K562 (cell line): ENCODE data around the gene PLCB3. TPM values are rescaled to one million over a fixed set of nuclear protein-coding genes. Genes with fewer than 3 reads are reported as not detected.

Experiments
- CBFB ChIP-seq: sonication (generic); formaldehyde crosslinking; IDR thresholded peaks from 2 replicates; pipeline ENCODE4 v1.4.0; 2020; ENCODE audit warnings: mild to moderate bottlenecking, missing genetic modification reagents
- CHD1 ChIP-seq: fragments of 200-600 bp; sonication (generic); IDR thresholded peaks from one replicate; pipeline ENCODE4 v1.6.1; 2012; ENCODE audit warnings: mild to moderate bottlenecking, moderate library complexity, low read length, inconsistent platforms
- EGR1 ChIP-seq: fragments of 450-650 bp; conservative IDR thresholded peaks from 2 replicates; pipeline ENCODE4 v1.6.1; 2017; ENCODE audit warnings: mild to moderate bottlenecking
- HDAC2 ChIP-seq: fragments of 450-650 bp; IDR thresholded peaks from 2 replicates; pipeline ENCODE4 v1.6.1; 2016; ENCODE audit warnings: mild to moderate bottlenecking
- JUND ChIP-seq, 2 experiments: IDR thresholded peaks; 2 replicates in 1 of 2; 3 replicates in 1 of 2; pipeline ENCODE4 v1.6.1; 2011; ENCODE audit warnings: borderline replicate concordance in 2 of 2, low read depth in 2 of 2, low read length in 2 of 2, improper control_type of control experiment in 1 of 2, missing biosample characterization in 1 of 2, missing genetic modification characterization in 1 of 2, missing genetic modification reagents in 1 of 2
- MBD2 ChIP-seq: sonication (generic); IDR thresholded peaks from 2 replicates; pipeline ENCODE4 v1.6.1; 2016; ENCODE audit warnings: low read depth, borderline replicate concordance
- MEIS2 ChIP-seq: fragments of 450-650 bp; IDR thresholded peaks from 2 replicates; pipeline ENCODE4 v1.6.1; 2014; ENCODE audit warnings: mild to moderate bottlenecking; ENCODE audit not compliant: partially characterized antibody
- NR1H2 ChIP-seq: sonication (generic); formaldehyde crosslinking; IDR thresholded peaks from 2 replicates; pipeline ENCODE4 v1.4.0; 2020; ENCODE audit warnings: mild to moderate bottlenecking, missing genetic modification reagents
- NR4A1 ChIP-seq, 2 experiments: fragments of 250-450 bp in 1 of 2; fragments of 450-650 bp in 1 of 2; sonication (Bioruptor Pico) in 1 of 2; IDR thresholded peaks; 2 replicates each; pipeline versions ENCODE4 v1.4.0 to v1.6.1; 2016 to 2020; ENCODE audit warnings: mild to moderate bottlenecking in 2 of 2, missing compliant biosample characterization in 1 of 2, missing genetic modification characterization in 1 of 2, moderate library complexity in 1 of 2
- RBM14 ChIP-seq: fragments of 200-400 bp; formaldehyde crosslinking; IDR thresholded peaks from 2 replicates; pipeline ENCODE4 v1.6.1; 2018; ENCODE audit warnings: low read depth, mild to moderate bottlenecking, low read length, moderate library complexity, borderline replicate concordance; ENCODE audit not compliant: insufficient read depth
- TSC22D4 ChIP-seq: fragments of 450-650 bp; IDR thresholded peaks from 2 replicates; pipeline ENCODE4 v1.6.1; 2016; ENCODE audit warnings: missing genetic modification characterization, missing biosample characterization, control low read depth
- YBX1 ChIP-seq: fragments of 450-650 bp; IDR thresholded peaks from 2 replicates; pipeline ENCODE4 v1.7.1; 2016; ENCODE audit warnings: mild to moderate bottlenecking
- ZC3H11A ChIP-seq: IDR thresholded peaks from 2 replicates; pipeline ENCODE4 v1.6.1; 2012; ENCODE audit warnings: low read depth, low read length, improper control_type of control experiment
- ZNF134 ChIP-seq: fragments of 250-450 bp; sonication (Bioruptor Pico); conservative IDR thresholded peaks from 2 replicates; pipeline ENCODE4 v1.4.0; 2020
- polyA plus RNA-seq, 8 experiments: library from polyadenylated mRNA; depleted of rRNA in 4 of 8; stranded (reverse) in 5 of 8; unstranded in 3 of 8; fragments of >200 nt; fragmentation: Nextera tagmentation in 2 of 8; fragmentation: Illumina TruSeq in 1 of 8; extraction: Ambion mirVana in 2 of 8; extraction: Trizol in 1 of 8; gene quantifications; 2 replicates each; pipeline versions ENCODE4 v1.2.1 to v1.2.3, GENCODE V29; 2011 to 2014; ENCODE audit warnings: inconsistent platforms in 1 of 8, missing spikeins in 1 of 8
- total RNA-seq, 7 experiments: library from RNA; depleted of rRNA in 6 of 7; stranded (reverse); fragments of >200 nt in 6 of 7; fragmentation: Illumina TruSeq in 2 of 7; extraction: Trizol in 2 of 7; gene quantifications; 2 replicates each; pipeline versions ENCODE4 v1.2.1 to v1.2.3, GENCODE V29; 2011 to 2021; ENCODE audit warnings: low replicate concordance in 1 of 7
- TF ChIP-seq, protein P1 (sequence below): fragments of 450-650 bp; IDR thresholded peaks from 2 replicates; pipeline ENCODE4 v1.6.1; 2017; ENCODE audit warnings: antibody characterized with exemption, mild to moderate bottlenecking
- TF ChIP-seq, protein P2 (sequence below): fragments of 450-650 bp; formaldehyde crosslinking; IDR thresholded peaks from 2 replicates; pipeline ENCODE4 v1.4.0; 2022; ENCODE audit warnings: missing genetic modification characterization
- TF ChIP-seq, protein P3 (sequence below): fragments of 450-650 bp; IDR thresholded peaks from 2 replicates; pipeline ENCODE4 v1.6.1; 2016; ENCODE audit warnings: antibody characterized with exemption
- TF ChIP-seq, protein P4 (sequence below): fragments of 250-450 bp; sonication (Bioruptor Pico); IDR thresholded peaks from 2 replicates; pipeline ENCODE4 v1.8.0; 2022; ENCODE audit warnings: inconsistent platforms

Gene PLCB3
- total and polyA plus RNA-seq, 9 of the 15 experiments (the other 6 are each of a cell fraction or from before 2014, with no cell fraction given), result 0.31 to 44.8 (median 14.6) TPM

DNA sequence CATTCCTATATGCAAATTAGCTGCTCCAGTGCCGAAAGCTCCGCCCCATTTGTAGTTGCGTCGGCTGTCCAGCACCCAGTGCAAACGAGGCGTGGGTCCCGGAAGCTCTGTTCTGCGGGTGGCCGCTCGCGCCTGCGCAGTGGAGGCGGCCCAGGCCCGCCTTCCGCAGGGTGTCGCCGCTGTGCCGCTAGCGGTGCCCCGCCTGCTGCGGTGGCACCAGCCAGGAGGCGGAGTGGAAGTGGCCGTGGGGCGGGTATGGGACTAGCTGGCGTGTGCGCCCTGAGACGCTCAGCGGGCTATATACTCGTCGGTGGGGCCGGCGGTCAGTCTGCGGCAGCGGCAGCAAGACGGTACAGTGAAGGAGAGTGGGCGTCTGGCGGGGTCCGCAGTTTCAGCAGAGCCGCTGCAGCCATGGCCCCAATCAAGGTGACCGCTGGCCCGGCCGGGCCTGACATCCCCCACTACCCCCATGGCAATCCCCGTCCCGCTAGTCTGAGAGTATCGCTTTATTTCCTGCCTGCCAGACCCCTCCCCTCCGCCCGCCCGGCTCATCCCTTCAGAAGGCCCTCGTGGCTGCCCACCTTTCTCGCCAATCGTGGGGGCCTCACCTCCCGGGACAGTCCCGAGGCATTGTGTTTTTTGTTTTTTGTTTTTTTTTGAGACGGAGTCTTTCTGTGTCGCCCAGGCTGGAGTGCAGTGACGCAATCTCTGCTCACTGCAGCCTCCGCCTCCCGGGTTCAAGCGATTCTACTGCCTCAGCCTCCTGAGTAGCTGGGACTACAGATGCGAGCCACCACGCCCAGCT is 66.8 kb downstream of the PLCB3 start, which contains the start of gene PRDX5 (continued):
- TF ChIP-seq, protein P1, sequence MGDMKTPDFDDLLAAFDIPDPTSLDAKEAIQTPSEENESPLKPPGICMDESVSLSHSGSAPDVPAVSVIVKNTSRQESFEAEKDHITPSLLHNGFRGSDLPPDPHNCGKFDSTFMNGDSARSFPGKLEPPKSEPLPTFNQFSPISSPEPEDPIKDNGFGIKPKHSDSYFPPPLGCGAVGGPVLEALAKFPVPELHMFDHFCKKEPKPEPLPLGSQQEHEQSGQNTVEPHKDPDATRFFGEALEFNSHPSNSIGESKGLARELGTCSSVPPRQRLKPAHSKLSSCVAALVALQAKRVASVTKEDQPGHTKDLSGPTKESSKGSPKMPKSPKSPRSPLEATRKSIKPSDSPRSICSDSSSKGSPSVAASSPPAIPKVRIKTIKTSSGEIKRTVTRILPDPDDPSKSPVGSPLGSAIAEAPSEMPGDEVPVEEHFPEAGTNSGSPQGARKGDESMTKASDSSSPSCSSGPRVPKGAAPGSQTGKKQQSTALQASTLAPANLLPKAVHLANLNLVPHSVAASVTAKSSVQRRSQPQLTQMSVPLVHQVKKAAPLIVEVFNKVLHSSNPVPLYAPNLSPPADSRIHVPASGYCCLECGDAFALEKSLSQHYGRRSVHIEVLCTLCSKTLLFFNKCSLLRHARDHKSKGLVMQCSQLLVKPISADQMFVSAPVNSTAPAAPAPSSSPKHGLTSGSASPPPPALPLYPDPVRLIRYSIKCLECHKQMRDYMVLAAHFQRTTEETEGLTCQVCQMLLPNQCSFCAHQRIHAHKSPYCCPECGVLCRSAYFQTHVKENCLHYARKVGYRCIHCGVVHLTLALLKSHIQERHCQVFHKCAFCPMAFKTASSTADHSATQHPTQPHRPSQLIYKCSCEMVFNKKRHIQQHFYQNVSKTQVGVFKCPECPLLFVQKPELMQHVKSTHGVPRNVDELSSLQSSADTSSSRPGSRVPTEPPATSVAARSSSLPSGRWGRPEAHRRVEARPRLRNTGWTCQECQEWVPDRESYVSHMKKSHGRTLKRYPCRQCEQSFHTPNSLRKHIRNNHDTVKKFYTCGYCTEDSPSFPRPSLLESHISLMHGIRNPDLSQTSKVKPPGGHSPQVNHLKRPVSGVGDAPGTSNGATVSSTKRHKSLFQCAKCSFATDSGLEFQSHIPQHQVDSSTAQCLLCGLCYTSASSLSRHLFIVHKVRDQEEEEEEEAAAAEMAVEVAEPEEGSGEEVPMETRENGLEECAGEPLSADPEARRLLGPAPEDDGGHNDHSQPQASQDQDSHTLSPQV, result peak; percentile 81
- no peak for TF ChIP-seq NR4A1 (CRISPR knock-in tag; IDR thresholded peaks at IDR 0.05)
- TF ChIP-seq NR4A1 (tag; IDR thresholded peaks at IDR 0.05), result 0 out of 2 replicates have a peak, but pooled peaks have one; percentile 23
- TF ChIP-seq ZC3H11A, result peak; percentile 53; the same call in 1 of the 2 replicates
- TF ChIP-seq, protein P2, sequence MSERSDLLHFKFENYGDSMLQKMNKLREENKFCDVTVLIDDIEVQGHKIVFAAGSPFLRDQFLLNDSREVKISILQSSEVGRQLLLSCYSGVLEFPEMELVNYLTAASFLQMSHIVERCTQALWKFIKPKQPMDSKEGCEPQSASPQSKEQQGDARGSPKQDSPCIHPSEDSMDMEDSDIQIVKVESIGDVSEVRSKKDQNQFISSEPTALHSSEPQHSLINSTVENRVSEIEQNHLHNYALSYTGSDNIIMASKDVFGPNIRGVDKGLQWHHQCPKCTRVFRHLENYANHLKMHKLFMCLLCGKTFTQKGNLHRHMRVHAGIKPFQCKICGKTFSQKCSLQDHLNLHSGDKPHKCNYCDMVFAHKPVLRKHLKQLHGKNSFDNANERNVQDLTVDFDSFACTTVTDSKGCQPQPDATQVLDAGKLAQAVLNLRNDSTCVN (CRISPR knock-in tag), result no peak
- 0 out of 2 replicates have a peak, but pooled peaks have one; percentile 85 for TF ChIP-seq RBM14
- TF ChIP-seq YBX1, result no peak
- TF ChIP-seq CBFB, result 0 out of 2 replicates have a peak, but pooled peaks have one; percentile 74
- TF ChIP-seq MBD2, result peak; percentile 50; the same call in 1 of the 2 replicates
- TF ChIP-seq JUND (IDR thresholded peaks at IDR 0.05; ENCODE audit: borderline replicate concordance, low read depth, low read length), result peak; percentile 49; the same call in 1 of the 2 replicates
- TF ChIP-seq JUND (tag; IDR thresholded peaks at IDR 0.05; ENCODE audit: borderline replicate concordance, low read depth, low read length), result no peak; the same call in 2 of the 3 replicates
- TF ChIP-seq, protein P3, sequence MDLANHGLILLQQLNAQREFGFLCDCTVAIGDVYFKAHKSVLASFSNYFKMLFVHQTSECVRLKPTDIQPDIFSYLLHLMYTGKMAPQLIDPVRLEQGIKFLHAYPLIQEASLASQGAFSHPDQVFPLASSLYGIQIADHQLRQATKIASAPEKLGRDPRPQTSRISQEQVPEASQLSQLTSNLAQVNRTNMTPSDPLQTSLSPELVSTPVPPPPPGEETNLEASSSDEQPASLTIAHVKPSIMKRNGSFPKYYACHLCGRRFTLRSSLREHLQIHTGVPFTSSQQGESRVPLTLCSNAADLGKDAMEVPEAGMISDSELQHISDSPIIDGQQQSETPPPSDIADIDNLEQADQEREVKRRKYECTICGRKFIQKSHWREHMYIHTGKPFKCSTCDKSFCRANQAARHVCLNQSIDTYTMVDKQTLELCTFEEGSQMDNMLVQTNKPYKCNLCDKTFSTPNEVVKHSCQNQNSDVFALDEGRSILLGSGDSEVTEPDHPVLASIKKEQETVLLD, result peak; percentile 93
- TF ChIP-seq TSC22D4 (tag), result no peak
- TF ChIP-seq CHD1, result peak; percentile 78
- TF ChIP-seq EGR1, result peak; percentile 47; the same call in 1 of the 2 replicates
- TF ChIP-seq HDAC2, result peak; percentile 17; the same call in 1 of the 2 replicates
- TF ChIP-seq NR1H2 (CRISPR knock-in tag), result no peak
- TF ChIP-seq MEIS2, result peak; percentile 89
- TF ChIP-seq ZNF134 (CRISPR knock-in tag), result 0 out of 2 replicates have a peak, but pooled peaks have one; percentile 5
- TF ChIP-seq, protein P4, sequence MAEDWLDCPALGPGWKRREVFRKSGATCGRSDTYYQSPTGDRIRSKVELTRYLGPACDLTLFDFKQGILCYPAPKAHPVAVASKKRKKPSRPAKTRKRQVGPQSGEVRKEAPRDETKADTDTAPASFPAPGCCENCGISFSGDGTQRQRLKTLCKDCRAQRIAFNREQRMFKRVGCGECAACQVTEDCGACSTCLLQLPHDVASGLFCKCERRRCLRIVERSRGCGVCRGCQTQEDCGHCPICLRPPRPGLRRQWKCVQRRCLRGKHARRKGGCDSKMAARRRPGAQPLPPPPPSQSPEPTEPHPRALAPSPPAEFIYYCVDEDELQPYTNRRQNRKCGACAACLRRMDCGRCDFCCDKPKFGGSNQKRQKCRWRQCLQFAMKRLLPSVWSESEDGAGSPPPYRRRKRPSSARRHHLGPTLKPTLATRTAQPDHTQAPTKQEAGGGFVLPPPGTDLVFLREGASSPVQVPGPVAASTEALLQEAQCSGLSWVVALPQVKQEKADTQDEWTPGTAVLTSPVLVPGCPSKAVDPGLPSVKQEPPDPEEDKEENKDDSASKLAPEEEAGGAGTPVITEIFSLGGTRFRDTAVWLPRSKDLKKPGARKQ (CRISPR knock-in tag), result no peak
